H1 (cell line): ENCODE data around the gene BACE1. TPM values are rescaled to one million over a fixed set of nuclear protein-coding genes. Genes with fewer than 3 reads are reported as not detected.

Experiments used
- CTCF ChIA-PET: fragments of 300-600 bp; sonication (Branson Sonifier 250); formaldehyde crosslinking; loops from one replicate; lab custom pipeline; 2021; ENCODE audit not compliant: partially characterized antibody; lab: Charles Lee
- POLR2A ChIA-PET: fragments of 300-600 bp; sonication (Branson Sonifier 250); formaldehyde crosslinking; loops from one replicate; lab custom pipeline; 2021; ENCODE audit warnings: inconsistent platforms; ENCODE audit not compliant: partially characterized antibody; lab: Charles Lee
- DNase-seq, 2 experiments: peaks; one replicate each; pipeline versions ENCODE4 v3.0.0 to v3.0.0-alpha.2; 2010 to 2022; ENCODE audit warnings: low spot score in 2 of 2, low read depth in 1 of 2, mixed read lengths in 1 of 2
- FAIRE-seq: peaks from 2 replicates; lab custom pipeline; 2011; peaks lifted over from hg19 to GRCh38; lab: Jason Lieb, UNC
- H2AFZ ChIP-seq: 2 replicates; pipeline ENCODE4 v1.8.1; 2012; ENCODE audit warnings: low read length, inconsistent platforms
- H2AK5ac ChIP-seq: 2 replicates; pipeline ENCODE4 v1.6.1; 2013; ENCODE audit warnings: low read depth, low read length
- H2BK120ac ChIP-seq: replicated peaks from 2 replicates; pipeline ENCODE3; 2013; ENCODE audit warnings: low read depth, low read length, inconsistent platforms
- H2BK12ac ChIP-seq: 2 replicates; pipeline ENCODE4 v1.6.1; 2013; ENCODE audit warnings: low read depth, low read length
- H2BK15ac ChIP-seq: 2 replicates; pipeline ENCODE4 v1.6.1; 2013; ENCODE audit warnings: low read length
- H2BK20ac ChIP-seq: 2 replicates; pipeline ENCODE4 v1.6.1; 2013; ENCODE audit warnings: low read length
- H2BK5ac ChIP-seq: 2 replicates; pipeline ENCODE4 v1.6.1; 2013; ENCODE audit warnings: low read depth, low read length
- H3K14ac ChIP-seq: 2 replicates; pipeline ENCODE4 v1.6.1; 2013; ENCODE audit warnings: inconsistent platforms; ENCODE audit not compliant: insufficient read length
- H3K18ac ChIP-seq: 2 replicates; pipeline ENCODE4 v1.6.1; 2013; ENCODE audit warnings: low read length; ENCODE audit errors: extremely low read depth
- H3K23ac ChIP-seq: 2 replicates; pipeline ENCODE4 v1.6.1; 2013; ENCODE audit warnings: inconsistent platforms; ENCODE audit not compliant: insufficient read length
- H3K23me2 ChIP-seq: 2 replicates; pipeline ENCODE4 v1.6.1; 2013; ENCODE audit warnings: low read depth, low read length
- H3K27ac ChIP-seq: 2 replicates; pipeline ENCODE4 v1.6.1; 2011; ENCODE audit warnings: low read depth, low read length, inconsistent platforms
- H3K27me3 ChIP-seq, 4 experiments: replicated peaks in 1 of 4; 1 replicate in 1 of 4; 2 replicates in 3 of 4; pipeline versions ENCODE4 v1.6.1 to v1.8.1; 2011 to 2013; ENCODE audit warnings: low read length in 3 of 4, mild to moderate bottlenecking in 3 of 4, inconsistent platforms in 2 of 4, mixed read lengths in 2 of 4, moderate library complexity in 1 of 4; ENCODE audit not compliant: control insufficient read depth in 3 of 4, insufficient read depth in 3 of 4; ENCODE audit errors: extremely low read depth in 1 of 4
- H3K36me3 ChIP-seq, 4 experiments: 2 replicates each; pipeline versions ENCODE4 v1.6.1 to v1.8.1; 2011 to 2013; ENCODE audit warnings: mild to moderate bottlenecking in 4 of 4, low read length in 3 of 4, moderate library complexity in 2 of 4, control low read depth in 1 of 4, inconsistent platforms in 1 of 4; ENCODE audit not compliant: insufficient read depth in 4 of 4, control insufficient read depth in 2 of 4
- H3K4ac ChIP-seq: replicated peaks from 2 replicates; pipeline ENCODE3; 2013; ENCODE audit warnings: low read length, low read depth, mixed read lengths, inconsistent platforms; ENCODE audit not compliant: insufficient read length
- H3K4me1 ChIP-seq, 4 experiments: replicated peaks in 1 of 4; 1 replicate in 1 of 4; 2 replicates in 3 of 4; pipeline versions ENCODE4 v1.6.1 to v1.8.1; 2011 to 2013; ENCODE audit warnings: low read length in 3 of 4, inconsistent platforms in 2 of 4, mixed read lengths in 1 of 4; ENCODE audit not compliant: insufficient read depth in 4 of 4, control insufficient read depth in 3 of 4
- H3K4me2 ChIP-seq, 2 experiments: 2 replicates each; pipeline versions ENCODE4 v1.6.1 to v1.8.1; 2011 to 2013; ENCODE audit warnings: low read depth in 2 of 2, low read length in 2 of 2, control low read depth in 1 of 2, inconsistent platforms in 1 of 2, mild to moderate bottlenecking in 1 of 2; ENCODE audit not compliant: insufficient read depth in 1 of 2
- H3K4me3 ChIP-seq, 4 experiments: fragments of 200-600, 300-600 bp in 1 of 4; sonication (generic), shearing (Covaris generic), sonication (Bioruptor Twin) in 1 of 4; 2 replicates each; pipeline versions ENCODE4 v1.5.1 to v1.8.1; 2011 to 2016; ENCODE audit warnings: low read length in 4 of 4, low read depth in 3 of 4, control low read depth in 2 of 4, inconsistent platforms in 2 of 4, mild to moderate bottlenecking in 2 of 4, mixed read lengths in 1 of 4, moderate library complexity in 1 of 4; ENCODE audit not compliant: insufficient read depth in 2 of 4; ENCODE audit errors: extremely low read depth in 1 of 4
- H3K56ac ChIP-seq: replicated peaks from 2 replicates; pipeline ENCODE3; 2013; ENCODE audit warnings: low read depth, mild to moderate bottlenecking, mixed read lengths, low read length, inconsistent platforms; ENCODE audit not compliant: insufficient read length
- H3K79me1 ChIP-seq: 2 replicates; pipeline ENCODE4 v1.6.1; 2013; ENCODE audit warnings: low read depth, low read length, control low read depth
- H3K79me2 ChIP-seq, 2 experiments: 2 replicates each; pipeline versions ENCODE4 v1.6.1 to v1.8.1; 2012 to 2013; ENCODE audit warnings: low read length in 2 of 2, mild to moderate bottlenecking in 2 of 2, inconsistent platforms in 1 of 2; ENCODE audit not compliant: insufficient read depth in 2 of 2, control insufficient read depth in 1 of 2
- H3K9ac ChIP-seq, 4 experiments: replicated peaks in 1 of 4; 1 replicate in 1 of 4; 2 replicates in 3 of 4; pipeline versions ENCODE4 v1.6.1 to v1.8.1; 2011 to 2013; ENCODE audit warnings: low read depth in 3 of 4, low read length in 3 of 4, control low read depth in 2 of 4, mild to moderate bottlenecking in 2 of 4, moderate library complexity in 2 of 4, inconsistent platforms in 1 of 4; ENCODE audit errors: extremely low read depth in 1 of 4
- H3K9me3 ChIP-seq, 2 experiments: 2 replicates each; pipeline versions ENCODE4 v1.6.1 to v1.8.1; 2012 to 2013; ENCODE audit warnings: mild to moderate bottlenecking in 2 of 2, moderate library complexity in 2 of 2, control low read depth in 1 of 2, inconsistent platforms in 1 of 2, low read depth in 1 of 2, low read length in 1 of 2, mixed read lengths in 1 of 2; ENCODE audit not compliant: insufficient read depth in 2 of 2
- H4K20me1 ChIP-seq, 2 experiments: replicated peaks in 1 of 2; 2 replicates each; pipeline versions ENCODE3 to v1.8.1; 2011 to 2013; ENCODE audit warnings: inconsistent platforms in 2 of 2, low read length in 2 of 2, mild to moderate bottlenecking in 1 of 2; ENCODE audit not compliant: insufficient read depth in 2 of 2, control insufficient read depth in 1 of 2
- H4K5ac ChIP-seq: 2 replicates; pipeline ENCODE4 v1.6.1; 2013; ENCODE audit warnings: low read length, low read depth, mixed read lengths, inconsistent platforms; ENCODE audit not compliant: insufficient read length
- H4K8ac ChIP-seq: 2 replicates; pipeline ENCODE4 v1.8.0; 2013; ENCODE audit warnings: mild to moderate bottlenecking, moderate library complexity, low read length, inconsistent platforms; ENCODE audit not compliant: insufficient read depth; ENCODE audit errors: extremely low read depth
- H4K91ac ChIP-seq: replicated peaks from 2 replicates; pipeline ENCODE3; 2013; ENCODE audit warnings: low read length, mixed read lengths, inconsistent platforms; ENCODE audit not compliant: insufficient read length
- BCL11A ChIP-seq, 2 experiments: IDR thresholded peaks; one replicate each; pipeline ENCODE4 v1.6.1; 2011; ENCODE audit warnings: low read depth in 2 of 2, low read length in 2 of 2, mild to moderate bottlenecking in 2 of 2
- CEBPB ChIP-seq: IDR thresholded peaks from 2 replicates; pipeline ENCODE4 v1.6.1; 2012; ENCODE audit warnings: low read depth, low read length
- CTBP2 ChIP-seq: IDR thresholded peaks from 2 replicates; pipeline ENCODE4 v1.7.0; 2011; ENCODE audit warnings: borderline replicate concordance, mild to moderate bottlenecking, moderate library complexity, mixed read lengths, low read length; ENCODE audit not compliant: insufficient read depth, insufficient read length
- EP300 ChIP-seq, 2 experiments: IDR thresholded peaks; 1 replicate in 1 of 2; 2 replicates in 1 of 2; pipeline ENCODE4 v1.6.1; 2011 to 2012; ENCODE audit warnings: low read depth in 2 of 2, low read length in 2 of 2, mild to moderate bottlenecking in 2 of 2, borderline replicate concordance in 1 of 2, inconsistent platforms in 1 of 2, moderate library complexity in 1 of 2
- EZH2 ChIP-seq: fragments of 200-600 bp; sonication (generic); IDR thresholded peaks from 2 replicates; pipeline ENCODE4 v1.7.1; 2012; ENCODE audit warnings: low read depth, mild to moderate bottlenecking, moderate library complexity, low read length, inconsistent platforms; ENCODE audit not compliant: severe bottlenecking
- HDAC6 ChIP-seq: IDR thresholded peaks from one replicate; pipeline ENCODE4 v1.7.1; 2012; ENCODE audit warnings: low read depth, mild to moderate bottlenecking, inconsistent platforms, low read length, moderate library complexity
- SRF ChIP-seq: IDR thresholded peaks from 2 replicates; pipeline ENCODE4 v1.6.1; 2011; ENCODE audit warnings: mild to moderate bottlenecking, low read depth, low read length, moderate library complexity
- TAF1 ChIP-seq: IDR thresholded peaks from 2 replicates; pipeline ENCODE4 v1.6.1; 2011; ENCODE audit warnings: mild to moderate bottlenecking, low read depth, low read length
- WGBS, 2 experiments: shearing (Covaris generic) in 1 of 2; methylation state at CpG; one replicate each; pipeline versions ENCODE4 v1.1.6 to v1.1.7; 2013 to 2015; ENCODE audit warnings: low lambda C conversion rate in 2 of 2, mixed read lengths in 2 of 2, inconsistent platforms in 1 of 2, low coverage in 1 of 2, missing lambda C conversion rate in 1 of 2; ENCODE audit not compliant: insufficient replicate concordance in 2 of 2, insufficient coverage in 1 of 2, insufficient read length in 1 of 2; ENCODE audit errors: extremely low coverage in 1 of 2, missing lambda C conversion rate in 1 of 2; 5-methylcytosine and 5-hydroxymethylcytosine counted together
- polyA plus RNA-seq, 7 experiments: library from polyadenylated mRNA; depleted of rRNA in 3 of 7; stranded (reverse) in 5 of 7; unstranded in 2 of 7; fragments of >200 nt in 5 of 7; fragments of 200-250 nt in 2 of 7; gene quantifications; 1 replicate in 5 of 7; 2 replicates in 1 of 7; 4 replicates in 1 of 7; pipeline versions ENCODE4 v1.2.1 to v1.2.3, GENCODE V29; 2011 to 2013; ENCODE audit warnings: missing spikeins in 2 of 7, mixed read lengths in 2 of 7
- total RNA-seq: library from RNA; stranded (reverse); fragmentation: NEBNext Ultra II Directional; extraction: Animal tissue kit (Norgen Biotek cat#: 25700); gene quantifications from 2 replicates; pipeline ENCODE4 v1.2.1, GENCODE V29; 2021

Gene BACE1
- total and polyA plus RNA-seq, 2 of the 8 experiments (the other 6 are each of a cell fraction or from before 2014, with no cell fraction given) = 7.7 to 7.9 TPM

- H3K56ac ChIP-seq = no peak overlapping the region
- H2BK120ac ChIP-seq = no peak overlapping the region
- peaks cover 0 to 6% (median under 1%) of the 10 kb centered on the region in 4 experiments; a peak in 3 of 8 replicates for H3K36me3 ChIP-seq
- no peak overlapping the region for H3K4me2 ChIP-seq
- no peak overlapping the region for H3K27ac ChIP-seq
- H2AK5ac ChIP-seq = no peak overlapping the region
- no peak overlapping the region for H2BK5ac ChIP-seq
- WGBS, 2 experiments = 82% methylated on average over 2 of the region's 2 CpGs; no CpG with 5 or more reads in 1 of the 2 experiments
- H4K8ac ChIP-seq = no peak overlapping the region
- FAIRE-seq (no peak), DNase-seq (no peak)
- H3K4me3 ChIP-seq = no peak overlapping the region
- no peak overlapping the region for H3K9ac ChIP-seq
- H2BK15ac ChIP-seq = no peak overlapping the region
- no peak overlapping the region for H2BK20ac ChIP-seq
- CTCF ChIA-PET = no interaction called here
- H3K4ac ChIP-seq = no peak overlapping the region
- H3K79me1 ChIP-seq = no peaks in the 10 kb centered on the region
- H3K27me3 ChIP-seq = no peaks in the 10 kb centered on the region
- H3K9me3 ChIP-seq = no peaks in the 10 kb centered on the region
- no peaks in the 10 kb centered on the region for H4K20me1 ChIP-seq
- TF ChIP-seq CTBP2 = no peak
- no peak for TF ChIP-seq SRF
- TF ChIP-seq BCL11A (IDR thresholded peaks at IDR 0.05; ENCODE audit: low read depth in 2 of 2, low read length in 2 of 2) = no peak
- no peak for TF ChIP-seq TAF1
- no peak for TF ChIP-seq CEBPB
- no peak for TF ChIP-seq HDAC6
- TF ChIP-seq EZH2 = no peak
- no peak for TF ChIP-seq EP300 (IDR thresholded peaks at IDR 0.05; ENCODE audit: borderline replicate concordance in 1 of 2, low read depth in 2 of 2, low read length in 2 of 2)
- TF ChIP-seq, all 59 proteins: peak for 0
- POLR2A ChIA-PET = no interaction called here
- Histone ChIP-seq H3K23ac (no peak overlapping the region), H3K79me2 (no peaks in the 10 kb centered on the region; a peak in 1 of 4 replicates), H4K5ac (no peak overlapping the region), H4K91ac (no peak overlapping the region), H3K18ac (no peak overlapping the region), H3K23me2 (no peaks in the 10 kb centered on the region), H2BK12ac (no peak overlapping the region), H3K14ac (no peak overlapping the region), H2AFZ (no peak overlapping the region), H3K4me1 (no peaks in the 10 kb centered on the region)
Observed at GRCh38 chr11:117258576-117258975, 57.5 kb downstream of the BACE1 start.
